GM12873 (cell line): ENCODE data around the gene PSMA1.

ENCODE experiments used
- TF ChIP-seq, protein P1 (sequence below): IDR thresholded peaks from 2 replicates; pipeline ENCODE4 v1.5.1; 2012; ENCODE audit warnings: low read depth, mild to moderate bottlenecking, moderate library complexity, low read length, control low read depth; ENCODE audit not compliant: insufficient read depth; ENCODE audit errors: missing control alignments

The PSMA1 gene

DNA sequence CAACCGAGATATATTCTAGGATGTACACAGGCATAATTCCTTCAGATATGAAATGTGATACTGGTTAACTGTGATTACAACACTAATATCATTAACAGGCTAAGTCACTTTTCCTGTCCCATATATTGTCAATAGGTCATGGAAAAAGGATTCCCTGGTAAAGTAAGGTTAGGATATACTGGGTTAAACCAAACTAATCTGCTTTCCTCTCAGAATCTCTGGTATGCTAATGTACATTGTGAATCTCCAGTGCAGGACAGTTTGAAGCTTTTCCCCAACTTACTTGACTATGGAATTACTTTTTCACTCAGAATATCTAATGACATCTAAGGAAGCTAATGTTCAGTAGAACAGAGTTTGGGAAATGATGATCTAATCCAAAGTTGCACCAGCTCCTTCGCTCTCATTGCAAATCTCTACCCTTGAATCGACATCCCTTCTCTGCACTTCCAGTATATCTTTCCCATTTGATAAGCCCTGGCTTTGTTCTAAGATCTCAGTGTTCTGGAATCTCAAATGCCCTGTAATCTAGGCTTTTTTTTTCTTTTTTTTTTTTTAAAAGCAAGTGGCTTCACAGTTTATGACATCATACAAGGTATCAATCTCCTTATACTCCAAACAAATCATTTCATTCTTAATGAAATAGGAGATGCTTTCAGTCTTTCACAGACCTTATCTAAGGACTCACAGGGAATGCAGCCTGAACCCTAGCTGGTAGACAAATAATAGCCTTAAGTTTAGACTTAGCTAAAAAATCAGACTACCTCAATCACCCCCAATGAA, 64.3 kb downstream of the PSMA1 start:
- TF ChIP-seq, protein P1, sequence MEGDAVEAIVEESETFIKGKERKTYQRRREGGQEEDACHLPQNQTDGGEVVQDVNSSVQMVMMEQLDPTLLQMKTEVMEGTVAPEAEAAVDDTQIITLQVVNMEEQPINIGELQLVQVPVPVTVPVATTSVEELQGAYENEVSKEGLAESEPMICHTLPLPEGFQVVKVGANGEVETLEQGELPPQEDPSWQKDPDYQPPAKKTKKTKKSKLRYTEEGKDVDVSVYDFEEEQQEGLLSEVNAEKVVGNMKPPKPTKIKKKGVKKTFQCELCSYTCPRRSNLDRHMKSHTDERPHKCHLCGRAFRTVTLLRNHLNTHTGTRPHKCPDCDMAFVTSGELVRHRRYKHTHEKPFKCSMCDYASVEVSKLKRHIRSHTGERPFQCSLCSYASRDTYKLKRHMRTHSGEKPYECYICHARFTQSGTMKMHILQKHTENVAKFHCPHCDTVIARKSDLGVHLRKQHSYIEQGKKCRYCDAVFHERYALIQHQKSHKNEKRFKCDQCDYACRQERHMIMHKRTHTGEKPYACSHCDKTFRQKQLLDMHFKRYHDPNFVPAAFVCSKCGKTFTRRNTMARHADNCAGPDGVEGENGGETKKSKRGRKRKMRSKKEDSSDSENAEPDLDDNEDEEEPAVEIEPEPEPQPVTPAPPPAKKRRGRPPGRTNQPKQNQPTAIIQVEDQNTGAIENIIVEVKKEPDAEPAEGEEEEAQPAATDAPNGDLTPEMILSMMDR: no peak
